ENCODE data around the gene MZT2A.
"Not testable (repeated sequence)": the region's sequence is repeated elsewhere in the genome, so short reads cannot be mapped to it uniquely, and the experiment has no call there.

DNA sequence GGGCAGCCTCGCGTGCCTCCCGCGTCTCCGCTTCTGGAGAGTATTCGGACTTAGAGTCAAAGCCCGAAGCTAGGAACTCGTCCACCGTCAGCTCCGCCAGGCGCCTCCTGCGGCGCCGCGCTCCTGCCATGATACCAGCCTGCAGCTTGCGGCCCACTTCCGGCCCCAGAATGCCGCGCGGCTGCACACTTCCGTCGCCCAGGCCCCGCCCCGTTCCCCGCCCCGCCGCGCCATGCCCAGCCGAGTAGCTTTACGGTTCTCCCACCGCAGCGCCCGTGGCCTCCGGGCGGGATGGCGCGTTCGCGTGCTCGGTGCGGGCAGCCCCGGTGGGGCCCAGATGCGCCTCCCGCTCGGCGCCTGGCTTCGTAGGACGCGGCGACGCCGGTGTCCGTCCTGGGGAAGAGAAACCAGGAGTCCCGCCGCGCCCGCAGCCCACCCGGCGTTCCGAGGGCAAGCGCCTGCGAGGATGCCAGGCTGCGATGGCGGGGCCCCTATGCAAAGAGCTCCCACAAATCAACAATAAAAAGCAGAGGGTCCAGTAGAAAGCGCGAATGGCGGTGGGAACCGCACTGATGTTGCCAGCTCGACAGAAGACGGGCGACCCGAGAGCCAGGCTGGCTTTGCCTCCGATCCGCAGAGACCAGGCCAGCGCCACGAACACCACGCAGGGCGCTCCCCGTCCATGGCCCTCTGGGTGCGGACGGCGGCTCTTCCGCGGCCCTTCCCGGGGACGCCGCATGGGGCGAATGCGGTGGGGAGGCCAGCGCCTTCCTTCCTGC lies 47.3 kb downstream of the MZT2A start:
- TF ChIP-seq, protein P1, sequence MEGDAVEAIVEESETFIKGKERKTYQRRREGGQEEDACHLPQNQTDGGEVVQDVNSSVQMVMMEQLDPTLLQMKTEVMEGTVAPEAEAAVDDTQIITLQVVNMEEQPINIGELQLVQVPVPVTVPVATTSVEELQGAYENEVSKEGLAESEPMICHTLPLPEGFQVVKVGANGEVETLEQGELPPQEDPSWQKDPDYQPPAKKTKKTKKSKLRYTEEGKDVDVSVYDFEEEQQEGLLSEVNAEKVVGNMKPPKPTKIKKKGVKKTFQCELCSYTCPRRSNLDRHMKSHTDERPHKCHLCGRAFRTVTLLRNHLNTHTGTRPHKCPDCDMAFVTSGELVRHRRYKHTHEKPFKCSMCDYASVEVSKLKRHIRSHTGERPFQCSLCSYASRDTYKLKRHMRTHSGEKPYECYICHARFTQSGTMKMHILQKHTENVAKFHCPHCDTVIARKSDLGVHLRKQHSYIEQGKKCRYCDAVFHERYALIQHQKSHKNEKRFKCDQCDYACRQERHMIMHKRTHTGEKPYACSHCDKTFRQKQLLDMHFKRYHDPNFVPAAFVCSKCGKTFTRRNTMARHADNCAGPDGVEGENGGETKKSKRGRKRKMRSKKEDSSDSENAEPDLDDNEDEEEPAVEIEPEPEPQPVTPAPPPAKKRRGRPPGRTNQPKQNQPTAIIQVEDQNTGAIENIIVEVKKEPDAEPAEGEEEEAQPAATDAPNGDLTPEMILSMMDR (IDR thresholded peaks at IDR 0.05): not testable (repeated sequence)
- not testable (repeated sequence) for TF ChIP-seq POLR2AphosphoS5 (IDR thresholded peaks at IDR 0.05)
